H1 (cell line): Measurements from ENCODE around the gene IFTAP. TPM values are rescaled to one million over a fixed set of nuclear protein-coding genes. Genes with fewer than 3 reads are reported as not detected.

Source experiments
- BCL11A ChIP-seq, 2 experiments: IDR thresholded peaks; one replicate each; pipeline ENCODE4 v1.6.1; 2011; ENCODE audit warnings: low read depth in 2 of 2, low read length in 2 of 2, mild to moderate bottlenecking in 2 of 2
- CHD1 ChIP-seq: IDR thresholded peaks from 2 replicates; pipeline ENCODE4 v1.6.1; 2012; ENCODE audit warnings: low read depth, low read length, improper control_type of control experiment
- CHD7 ChIP-seq: fragments of 300-600 bp; sonication (generic); IDR thresholded peaks from 2 replicates; pipeline ENCODE4 v1.7.1; 2012; ENCODE audit warnings: low read length, moderate library complexity, mild to moderate bottlenecking, inconsistent platforms; ENCODE audit not compliant: insufficient replicate concordance
- CTBP2 ChIP-seq: IDR thresholded peaks from 2 replicates; pipeline ENCODE4 v1.7.0; 2011; ENCODE audit warnings: borderline replicate concordance, mild to moderate bottlenecking, moderate library complexity, mixed read lengths, low read length; ENCODE audit not compliant: insufficient read depth, insufficient read length
- EP300 ChIP-seq, 2 experiments: IDR thresholded peaks; 1 replicate in 1 of 2; 2 replicates in 1 of 2; pipeline ENCODE4 v1.6.1; 2011 to 2012; ENCODE audit warnings: low read depth in 2 of 2, low read length in 2 of 2, mild to moderate bottlenecking in 2 of 2, borderline replicate concordance in 1 of 2, inconsistent platforms in 1 of 2, moderate library complexity in 1 of 2
- RAD21 ChIP-seq, 2 experiments: IDR thresholded peaks in 1 of 2; conservative IDR thresholded peaks in 1 of 2; 2 replicates each; pipeline ENCODE4 v1.6.1; 2011; ENCODE audit warnings: low read depth in 2 of 2, low read length in 2 of 2, improper control_type of control experiment in 1 of 2, inconsistent platforms in 1 of 2, mild to moderate bottlenecking in 1 of 2, moderate library complexity in 1 of 2
- TEAD4 ChIP-seq: IDR thresholded peaks from 2 replicates; pipeline ENCODE4 v1.6.1; 2012; ENCODE audit warnings: low read depth, low read length, inconsistent platforms, mixed read lengths
- USF2 ChIP-seq: IDR thresholded peaks from 2 replicates; pipeline ENCODE4 v1.6.1; 2011; ENCODE audit warnings: low read length, improper control_type of control experiment
- polyA plus RNA-seq, 7 experiments: library from polyadenylated mRNA; depleted of rRNA in 3 of 7; stranded (reverse) in 5 of 7; unstranded in 2 of 7; fragments of >200 nt in 5 of 7; fragments of 200-250 nt in 2 of 7; gene quantifications; 1 replicate in 5 of 7; 2 replicates in 1 of 7; 4 replicates in 1 of 7; pipeline versions ENCODE4 v1.2.1 to v1.2.3, GENCODE V29; 2011 to 2013; ENCODE audit warnings: missing spikeins in 2 of 7, mixed read lengths in 2 of 7
- total RNA-seq: library from RNA; stranded (reverse); fragmentation: NEBNext Ultra II Directional; extraction: Animal tissue kit (Norgen Biotek cat#: 25700); gene quantifications from 2 replicates; pipeline ENCODE4 v1.2.1, GENCODE V29; 2021

Gene IFTAP
- total and polyA plus RNA-seq, 2 of the 8 experiments (the other 6 are each of a cell fraction or from before 2014, with no cell fraction given) = 21.2 to 23.9 TPM

- TF ChIP-seq CHD7 (no peak), USF2 (no peak), CHD1 (no peak), EP300 (IDR thresholded peaks at IDR 0.05; ENCODE audit: borderline replicate concordance in 1 of 2, low read depth in 2 of 2, low read length in 2 of 2) (no peak), CTBP2 (no peak), RAD21 (IDR thresholded peaks at IDR 0.05 in 1 of 2, conservative IDR thresholded peaks at IDR 0.05 in 1 of 2; ENCODE audit: low read depth in 2 of 2, low read length in 2 of 2) (no peak), TEAD4 (no peak), BCL11A (IDR thresholded peaks at IDR 0.05; ENCODE audit: low read depth in 2 of 2, low read length in 2 of 2) (no peak)
These were observed 63.4 kb downstream of the IFTAP start (continued) for GRCh38 chr11:36657610-36658267.
